Osteoblast (primary cell): Measurements from ENCODE around the gene AMELX. TPM values are rescaled to one million over a fixed set of nuclear protein-coding genes. Genes with fewer than 3 reads are reported as not detected.

Experiments
- DNase-seq: peaks from one replicate; pipeline ENCODE4 v3.0.0; 2011; ENCODE audit warnings: low spot score, mixed read lengths; ENCODE audit not compliant: insufficient read length; ENCODE audit errors: missing footprints
- H2AFZ ChIP-seq: 2 replicates; pipeline ENCODE4 v1.6.0; 2011; ENCODE audit warnings: mild to moderate bottlenecking, low read length
- H3K27ac ChIP-seq: 2 replicates; pipeline ENCODE4 v1.5.1; 2011; ENCODE audit warnings: mild to moderate bottlenecking, low read depth, low read length, moderate library complexity
- H3K27me3 ChIP-seq: 2 replicates; pipeline ENCODE4 v1.6.0; 2012; ENCODE audit warnings: mild to moderate bottlenecking, control low read depth, inconsistent platforms, low read length, moderate library complexity; ENCODE audit not compliant: insufficient read depth
- H3K36me3 ChIP-seq: 2 replicates; pipeline ENCODE4 v1.5.1; 2011; ENCODE audit warnings: mild to moderate bottlenecking, low read length, control low read depth, moderate library complexity; ENCODE audit not compliant: insufficient read depth
- H3K4me1 ChIP-seq: 2 replicates; pipeline ENCODE4 v1.5.1; 2011; ENCODE audit warnings: mild to moderate bottlenecking, low read length, control low read depth, moderate library complexity; ENCODE audit not compliant: insufficient read depth
- H3K4me2 ChIP-seq: 2 replicates; pipeline ENCODE4 v1.6.0; 2011; ENCODE audit warnings: mild to moderate bottlenecking, low read length; ENCODE audit not compliant: insufficient read depth
- H3K4me3 ChIP-seq: fragments of 200-600 bp; sonication (generic); 3 replicates; pipeline ENCODE4 v1.5.1; 2012; ENCODE audit warnings: mild to moderate bottlenecking, low read length, inconsistent platforms; ENCODE audit not compliant: insufficient read depth
- H3K79me2 ChIP-seq: 2 replicates; pipeline ENCODE4 v1.6.0; 2012; ENCODE audit warnings: mild to moderate bottlenecking, low read length, control low read depth, inconsistent platforms; ENCODE audit not compliant: insufficient read depth
- H3K9me3 ChIP-seq: 2 replicates; pipeline ENCODE4 v1.5.1; 2011; ENCODE audit warnings: low read depth, low read length, control low read depth
- H4K20me1 ChIP-seq: 2 replicates; pipeline ENCODE4 v1.6.0; 2012; ENCODE audit warnings: mild to moderate bottlenecking, low read length, control low read depth; ENCODE audit not compliant: insufficient read depth
- total RNA-seq: library from RNA; depleted of rRNA; stranded (reverse); fragments of >200 nt; gene quantifications from 2 replicates; pipeline ENCODE4 v1.2.3, GENCODE V29; 2012
- TF ChIP-seq, protein P1 (sequence below): IDR thresholded peaks from 2 replicates; pipeline ENCODE4 v1.5.1; 2011; ENCODE audit warnings: mild to moderate bottlenecking, low read depth, low read length, moderate library complexity; ENCODE audit errors: extremely low read depth

Gene AMELX
- total RNA-seq, 1 donor = not detected

DNA sequence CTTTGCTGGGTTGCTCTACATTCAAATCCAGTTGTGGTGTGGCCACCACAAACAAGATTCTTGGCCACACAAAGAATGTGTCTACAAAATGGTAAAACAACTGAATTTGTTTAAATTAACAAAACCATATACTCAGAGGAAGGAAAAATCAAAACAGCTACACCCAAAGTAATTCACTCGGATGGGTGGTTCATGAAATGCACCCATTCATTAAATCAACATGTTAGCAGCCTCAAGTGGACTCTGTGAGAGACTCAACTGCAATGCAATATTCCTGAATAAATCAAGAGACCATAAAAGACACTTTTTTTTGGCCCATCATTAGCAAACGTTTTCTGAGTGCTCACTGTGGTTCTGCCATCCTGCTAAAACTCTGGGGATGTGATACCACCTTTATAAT lies 11.2 kb upstream of the AMELX start:
- Histone ChIP-seq H2AFZ (no peak overlapping the region), H3K27me3 (no peaks in the 10 kb centered on the region), H3K9me3 (peaks cover 2% of the 10 kb centered on the region), H3K36me3 (no peaks in the 10 kb centered on the region), H4K20me1 (no peaks in the 10 kb centered on the region), H3K4me2 (no peak overlapping the region), H3K27ac (no peak overlapping the region), H3K4me1 (no peaks in the 10 kb centered on the region), H3K79me2 (no peaks in the 10 kb centered on the region), H3K4me3 (no peak overlapping the region)
- TF ChIP-seq, protein P1, sequence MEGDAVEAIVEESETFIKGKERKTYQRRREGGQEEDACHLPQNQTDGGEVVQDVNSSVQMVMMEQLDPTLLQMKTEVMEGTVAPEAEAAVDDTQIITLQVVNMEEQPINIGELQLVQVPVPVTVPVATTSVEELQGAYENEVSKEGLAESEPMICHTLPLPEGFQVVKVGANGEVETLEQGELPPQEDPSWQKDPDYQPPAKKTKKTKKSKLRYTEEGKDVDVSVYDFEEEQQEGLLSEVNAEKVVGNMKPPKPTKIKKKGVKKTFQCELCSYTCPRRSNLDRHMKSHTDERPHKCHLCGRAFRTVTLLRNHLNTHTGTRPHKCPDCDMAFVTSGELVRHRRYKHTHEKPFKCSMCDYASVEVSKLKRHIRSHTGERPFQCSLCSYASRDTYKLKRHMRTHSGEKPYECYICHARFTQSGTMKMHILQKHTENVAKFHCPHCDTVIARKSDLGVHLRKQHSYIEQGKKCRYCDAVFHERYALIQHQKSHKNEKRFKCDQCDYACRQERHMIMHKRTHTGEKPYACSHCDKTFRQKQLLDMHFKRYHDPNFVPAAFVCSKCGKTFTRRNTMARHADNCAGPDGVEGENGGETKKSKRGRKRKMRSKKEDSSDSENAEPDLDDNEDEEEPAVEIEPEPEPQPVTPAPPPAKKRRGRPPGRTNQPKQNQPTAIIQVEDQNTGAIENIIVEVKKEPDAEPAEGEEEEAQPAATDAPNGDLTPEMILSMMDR = no peak
- no peak for DNase-seq

DNA sequence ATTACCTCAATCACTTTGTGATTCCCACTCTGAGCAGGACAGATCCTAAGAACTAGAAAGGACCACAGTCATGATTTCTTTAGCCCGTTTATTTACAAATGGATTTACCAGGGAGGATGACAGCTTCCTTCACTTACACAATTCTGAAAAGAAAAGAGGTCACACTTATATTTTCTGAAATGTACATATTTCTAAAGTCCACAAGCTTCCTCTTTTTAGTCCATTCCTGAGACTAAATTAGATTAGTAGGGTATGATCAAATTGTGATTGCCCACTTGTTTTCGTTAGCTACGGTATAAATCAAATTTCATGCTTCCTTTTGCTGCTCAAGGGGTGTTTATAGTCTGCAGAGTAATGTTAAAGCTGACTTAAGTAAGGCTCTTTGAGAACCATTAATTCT lies 7.6 kb upstream of the AMELX start:
- Histone ChIP-seq H4K20me1 (no peaks in the 10 kb centered on the region), H3K9me3 (no peaks in the 10 kb centered on the region), H3K27me3 (no peaks in the 10 kb centered on the region), H2AFZ (no peak overlapping the region), H3K79me2 (no peaks in the 10 kb centered on the region), H3K4me3 (no peak overlapping the region), H3K4me1 (no peaks in the 10 kb centered on the region), H3K36me3 (no peaks in the 10 kb centered on the region), H3K4me2 (no peak overlapping the region), H3K27ac (no peak overlapping the region)
- TF ChIP-seq, protein P1 = no peak
- no peak for DNase-seq

GRCh38 chrX:11287505-11287904 lies 5.7 kb upstream of the AMELX start:
- TF ChIP-seq, protein P1 = no peak
- no peaks in the 10 kb centered on the region for H3K4me1 ChIP-seq
- H3K4me2 ChIP-seq = no peak overlapping the region
- H2AFZ ChIP-seq = no peak overlapping the region
- H3K36me3 ChIP-seq = no peaks in the 10 kb centered on the region
- no peaks in the 10 kb centered on the region for H3K79me2 ChIP-seq
- no peak for DNase-seq
- no peaks in the 10 kb centered on the region for H3K9me3 ChIP-seq
- H3K4me3 ChIP-seq = no peak overlapping the region
- H4K20me1 ChIP-seq = no peaks in the 10 kb centered on the region
- no peaks in the 10 kb centered on the region for H3K27me3 ChIP-seq
- no peak overlapping the region for H3K27ac ChIP-seq

DNA sequence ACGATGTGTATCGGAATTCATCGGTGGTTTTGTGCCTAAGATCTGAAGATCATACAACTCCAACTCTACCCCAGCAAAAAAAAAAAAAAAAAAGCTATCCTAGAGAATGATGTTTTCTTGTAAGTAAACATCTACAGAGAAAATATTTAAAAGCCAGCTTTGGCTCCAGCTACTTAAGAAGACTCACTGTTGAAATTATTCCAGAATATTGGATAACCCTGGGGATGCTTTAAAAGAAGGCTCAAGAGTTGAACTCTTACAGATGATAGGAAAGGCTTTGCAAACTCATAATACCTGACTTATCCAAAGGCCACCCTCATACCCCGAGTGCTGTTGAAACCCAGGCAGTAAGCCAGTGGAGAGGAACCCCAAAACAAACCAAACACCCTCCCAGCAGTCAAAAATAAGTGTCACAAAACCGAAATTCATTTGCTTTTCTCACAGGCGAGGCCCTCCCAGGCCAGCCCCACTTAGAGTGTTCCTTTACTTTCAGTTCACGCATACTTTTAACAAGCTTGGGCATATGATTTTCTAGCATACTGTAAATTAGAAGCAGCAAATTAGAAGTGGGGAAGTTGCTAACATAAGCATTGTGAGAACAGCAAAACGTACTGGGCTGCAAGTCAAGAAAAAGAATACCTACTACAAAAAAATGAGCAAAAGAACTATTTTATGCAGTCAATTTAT lies 2.7 kb upstream of the AMELX start:
- Histone ChIP-seq H3K4me3 (no peak overlapping the region), H2AFZ (no peak overlapping the region), H3K4me1 (no peaks in the 10 kb centered on the region), H3K79me2 (no peaks in the 10 kb centered on the region), H3K27me3 (no peaks in the 10 kb centered on the region), H3K36me3 (no peaks in the 10 kb centered on the region), H3K27ac (no peak overlapping the region), H3K4me2 (no peak overlapping the region), H4K20me1 (no peaks in the 10 kb centered on the region), H3K9me3 (no peaks in the 10 kb centered on the region)
- TF ChIP-seq, protein P1 = no peak
- DNase-seq = no peak
